CD4-positive, alpha-beta T cell treated with Interleukin-15 for 1 hour (primary cell): ENCODE data around the gene TMEM187.

Experiments
- DNase-seq: peaks from one replicate; pipeline ENCODE4 v3.0.0-alpha.2; 2020

The TMEM187 gene

GRCh38 chrX:154023276-154024000 is 50.9 kb downstream of the TMEM187 start:
- DNase-seq, result no peak

- no peak for DNase-seq
These were observed 51.7 kb downstream of the TMEM187 start for GRCh38 chrX:154024271-154024670.

- DNase-seq, result no peak
These were observed 52.7 kb downstream of the TMEM187 start for GRCh38 chrX:154025230-154025629.

- DNase-seq, result no peak
These were observed 53.8 kb downstream of the TMEM187 start for GRCh38 chrX:154026136-154027021.

GRCh38 chrX:154027022-154027402 is 54.5 kb downstream of the TMEM187 start:
- DNase-seq, result no peak

GRCh38 chrX:154027986-154028385 is 55.4 kb downstream of the TMEM187 start:
- DNase-seq, result no peak

GRCh38 chrX:154028502-154029184 is 56.1 kb downstream of the TMEM187 start:
- DNase-seq, result no peak

GRCh38 chrX:154029439-154029838 is 56.9 kb downstream of the TMEM187 start:
- DNase-seq, result no peak

GRCh38 chrX:154030266-154030665 is 57.7 kb downstream of the TMEM187 start:
- DNase-seq, result no peak

- no peak for DNase-seq
These were observed 58.3 kb downstream of the TMEM187 start for GRCh38 chrX:154030715-154031305.

- DNase-seq, result no peak
These were observed 59.6 kb downstream of the TMEM187 start for GRCh38 chrX:154032160-154032559.

GRCh38 chrX:154032653-154033052 is 60.1 kb downstream of the TMEM187 start:
- no peak for DNase-seq
